ENCODE measurements around the gene MRPS25. TPM values are rescaled to one million over a fixed set of nuclear protein-coding genes. Genes with fewer than 3 reads are reported as not detected.

The MRPS25 gene
- total RNA-seq, 4 donors from 2014 or later: 47.5 to 209 (median 117) TPM

GRCh38 chr3:15045667-15046066 is 19.4 kb downstream of the MRPS25 start:
- intact Hi-C loops (cut with DNase I; ENCODE audit: low total_unique reads): no loop called here
- no peak for TF ChIP-seq POLR2AphosphoS5 (IDR thresholded peaks at IDR 0.05)
- no peak for TF ChIP-seq EP300 (IDR thresholded peaks at IDR 0.05; ENCODE audit: low read depth)
- TF ChIP-seq CTCF (IDR thresholded peaks at IDR 0.05): no peak
- TF ChIP-seq POLR2A (IDR thresholded peaks at IDR 0.05): no peak
- WGBS, 2 donors (ENCODE audit: low coverage in 1 of 2): 79% methylated on average over 1 of the region's 1 CpG; no CpG with 5 or more reads in 1 of the 2 donors
- no peak for DNase-seq
- H3K4me3 ChIP-seq: no peak overlapping the region
- no peaks in the 10 kb centered on the region for H3K27me3 ChIP-seq
- in situ Hi-C loops (cut with MboI; ENCODE audit: low pct_ligation_motif_present in 1 of 4, low pct_unique_long_range_greater_than_20kb in 1 of 4, low sequenced_read_pairs in 3 of 4): loop anchor here in 1 of 4 donors (25.0 kb wide), 1 partner anchor 383 kb away; the partner anchor contains the start of gene CCDC174
- H3K9me3 ChIP-seq: no peaks in the 10 kb centered on the region
- H3K36me3 ChIP-seq: peaks cover 0 to 72% (median 36%) of the 10 kb centered on the region in 4 donors
- no peak overlapping the region for H3K27ac ChIP-seq
- no peaks in the 10 kb centered on the region for H3K4me1 ChIP-seq

- Histone ChIP-seq H3K9me3 (no peaks in the 10 kb centered on the region), H3K36me3 (peaks cover 0 to 71% (median 34%) of the 10 kb centered on the region in 4 donors), H3K27me3 (no peaks in the 10 kb centered on the region), H3K27ac (no peak overlapping the region), H3K4me1 (no peaks in the 10 kb centered on the region), H3K4me3 (no peak overlapping the region)
- TF ChIP-seq POLR2A (IDR thresholded peaks at IDR 0.05) (no peak), POLR2AphosphoS5 (IDR thresholded peaks at IDR 0.05) (no peak), CTCF (IDR thresholded peaks at IDR 0.05) (no peak), EP300 (IDR thresholded peaks at IDR 0.05; ENCODE audit: low read depth) (no peak)
- no peak for DNase-seq
- WGBS, 2 donors (ENCODE audit: low coverage in 1 of 2): 66 to 73% methylated on average over 4 to 7 of the region's 7 CpGs
- in situ Hi-C loops (cut with MboI; ENCODE audit: low pct_ligation_motif_present in 1 of 4, low pct_unique_long_range_greater_than_20kb in 1 of 4, low sequenced_read_pairs in 3 of 4) (loop anchor here in 1 of 4 donors (25.0 kb wide), 1 partner anchor 382 kb away; the partner anchor contains the start of gene CCDC174), intact Hi-C loops (cut with DNase I; ENCODE audit: low total_unique reads) (no loop called here)
Observed at GRCh38 chr3:15044326-15044725, 20.8 kb downstream of the MRPS25 start.

- H3K9me3 ChIP-seq: no peaks in the 10 kb centered on the region
- no peak overlapping the region for H3K27ac ChIP-seq
- intact Hi-C loops (cut with DNase I; ENCODE audit: low total_unique reads): no loop called here
- in situ Hi-C loops (cut with MboI; ENCODE audit: low pct_ligation_motif_present in 1 of 4, low pct_unique_long_range_greater_than_20kb in 1 of 4, low sequenced_read_pairs in 3 of 4): loop anchor here in 1 of 4 donors (25.0 kb wide), 1 partner anchor 381 kb away; the partner anchor contains the start of gene CCDC174
- TF ChIP-seq POLR2A (IDR thresholded peaks at IDR 0.05): no peak
- TF ChIP-seq CTCF (IDR thresholded peaks at IDR 0.05): no peak
- no peak for TF ChIP-seq POLR2AphosphoS5 (IDR thresholded peaks at IDR 0.05)
- TF ChIP-seq EP300 (IDR thresholded peaks at IDR 0.05; ENCODE audit: low read depth): no peak
- H3K4me3 ChIP-seq: no peak overlapping the region
- peaks cover 0 to 72% (median 33%) of the 10 kb centered on the region in 4 donors for H3K36me3 ChIP-seq
- no peak for DNase-seq
- 87 to 95% methylated on average over 3 to 11 of the region's 11 CpGs for WGBS, 2 donors (ENCODE audit: low coverage in 1 of 2)
- no peaks in the 10 kb centered on the region for H3K27me3 ChIP-seq
- no peaks in the 10 kb centered on the region for H3K4me1 ChIP-seq
Observed at GRCh38 chr3:15043408-15044171, 21.5 kb downstream of the MRPS25 start.

GRCh38 chr3:15042936-15043335 is 22.2 kb downstream of the MRPS25 start:
- peaks cover 0 to 72% (median 36%) of the 10 kb centered on the region in 4 donors for H3K36me3 ChIP-seq

More at GRCh38 chr3:15042936-15043335, 22.2 kb downstream of the MRPS25 start:
- no peak overlapping the region for H3K4me3 ChIP-seq
- no peaks in the 10 kb centered on the region for H3K9me3 ChIP-seq
- WGBS, 2 donors (ENCODE audit: low coverage in 1 of 2): 73 to 78% methylated on average over 3 of the region's 3 CpGs
- H3K27me3 ChIP-seq: no peaks in the 10 kb centered on the region
- H3K27ac ChIP-seq: no peak overlapping the region
- in situ Hi-C loops (cut with MboI; ENCODE audit: low pct_ligation_motif_present in 1 of 4, low pct_unique_long_range_greater_than_20kb in 1 of 4, low sequenced_read_pairs in 3 of 4) (loop anchor here in 1 of 4 donors (25.0 kb wide), 1 partner anchor 381 kb away; the partner anchor contains the start of gene CCDC174), intact Hi-C loops (cut with DNase I; ENCODE audit: low total_unique reads) (no loop called here)
- no peaks in the 10 kb centered on the region for H3K4me1 ChIP-seq
- no peak for TF ChIP-seq POLR2AphosphoS5 (IDR thresholded peaks at IDR 0.05)
- TF ChIP-seq CTCF (IDR thresholded peaks at IDR 0.05): no peak
- TF ChIP-seq POLR2A (IDR thresholded peaks at IDR 0.05): no peak
- TF ChIP-seq EP300 (IDR thresholded peaks at IDR 0.05; ENCODE audit: low read depth): no peak
- no peak for DNase-seq
